ENCODE measurements around the gene ERN1. TPM values are rescaled to one million over a fixed set of nuclear protein-coding genes. Genes with fewer than 3 reads are reported as not detected.

Gene ERN1
- polyA plus RNA-seq, 3 donors: 11.0 to 27.5 (median 13.7) TPM

DNA sequence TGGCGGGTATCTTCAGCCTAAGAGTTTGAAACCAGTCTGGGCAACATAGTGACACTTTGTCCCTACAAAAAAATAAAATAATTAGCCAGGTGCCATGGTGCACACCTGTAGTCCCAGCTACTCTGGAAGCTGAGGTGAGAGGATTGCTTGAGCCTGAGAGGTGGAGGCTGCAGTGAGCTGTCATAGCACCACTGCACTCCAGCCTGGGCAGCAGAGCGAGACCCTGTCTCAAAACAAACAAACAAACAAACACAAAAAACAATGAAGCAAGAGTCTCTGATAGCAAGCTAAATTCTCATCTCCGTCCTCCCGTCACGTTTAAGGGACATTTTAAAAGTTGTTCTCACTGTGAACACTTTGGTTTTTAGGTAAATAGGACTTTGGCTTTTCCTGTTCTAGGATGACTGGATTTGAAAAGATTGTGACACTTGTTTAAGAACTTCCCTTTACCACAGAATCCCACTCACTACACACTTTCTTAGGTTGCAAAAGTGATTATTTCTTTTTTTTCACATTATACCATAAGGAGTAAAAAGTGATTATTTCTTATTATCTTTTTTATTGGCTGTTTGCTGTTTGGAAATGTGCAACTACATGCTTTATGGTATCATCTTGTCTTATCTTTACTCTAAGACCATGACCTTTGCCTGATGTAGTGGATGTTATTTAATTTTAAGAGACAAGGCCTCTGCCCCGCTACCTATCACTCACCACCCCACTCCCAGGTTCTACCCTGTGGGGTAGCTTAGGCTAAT, 4.4 kb upstream of the ERN1 start:
- no peak overlapping the region for H3K4me3 ChIP-seq (replicated peaks in 1 of 3; ENCODE audit: low read depth in 2 of 3, low read length in 3 of 3)
- no peak overlapping the region for H2AFZ ChIP-seq (ENCODE audit: insufficient read depth, low read depth, low read length, poor library complexity, severe bottlenecking)
- peaks cover 0 to 3% (median 0%) of the 10 kb centered on the region in 3 donors for H3K27me3 Mint-ChIP-seq (ENCODE audit: low read depth in 3 of 3)
- no peak overlapping the region for H3K4me2 ChIP-seq (replicated peaks; ENCODE audit: extremely low read depth, low read length, poor library complexity, severe bottlenecking)
- H3K27ac Mint-ChIP-seq: no peak overlapping the region
- H3K9me3 ChIP-seq (replicated peaks in 1 of 2; ENCODE audit: control insufficient read depth in 1 of 2, insufficient read depth in 1 of 2, low read length in 2 of 2): no peaks in the 10 kb centered on the region
- H3K4me1 Mint-ChIP-seq: peaks cover 24% of the 10 kb centered on the region
- no peaks in the 10 kb centered on the region for H3K27me3 ChIP-seq (ENCODE audit: control insufficient read depth in 2 of 2, insufficient read depth in 2 of 2, low read length in 2 of 2)
- peaks cover under 1% of the 10 kb centered on the region for H4K20me1 ChIP-seq (ENCODE audit: insufficient read depth, low read length)
- peaks cover 3% of the 10 kb centered on the region for H3K79me2 ChIP-seq (ENCODE audit: insufficient read depth, low read length)
- H3K9me3 Mint-ChIP-seq: no peaks in the 10 kb centered on the region
- no peak overlapping the region for H3K27ac ChIP-seq (ENCODE audit: low read depth in 1 of 2, low read length in 2 of 2)
- no peak for DNase-seq
- no peak for TF ChIP-seq CTCF (IDR thresholded peaks at IDR 0.05)
- no peaks in the 10 kb centered on the region for H3K36me3 ChIP-seq (replicated peaks in 1 of 2; ENCODE audit: control insufficient read depth in 1 of 2, insufficient read depth in 2 of 2, low read length in 2 of 2)
- peaks cover 24 to 25% of the 10 kb centered on the region in 2 donors for H3K4me1 ChIP-seq (ENCODE audit: control insufficient read depth in 1 of 2, insufficient read depth in 2 of 2, low read length in 2 of 2)
- WGBS (ENCODE audit: insufficient coverage): 80% methylated on average over 1 of the region's 6 CpGs
- H3K9ac ChIP-seq (ENCODE audit: insufficient read depth, low read length, poor library complexity, severe bottlenecking): no peak overlapping the region
- intact Hi-C loops (cut with micrococcal nuclease): loop anchor here (5.0 kb wide), 4 partner anchors 42 to 217 kb away; partner anchors contain the start of gene GH1 (in 1 of the 2)
- no peak overlapping the region for H3K4me3 Mint-ChIP-seq
- peaks cover 0 to 3% of the 10 kb centered on the region in 2 donors for H3K36me3 Mint-ChIP-seq

DNA sequence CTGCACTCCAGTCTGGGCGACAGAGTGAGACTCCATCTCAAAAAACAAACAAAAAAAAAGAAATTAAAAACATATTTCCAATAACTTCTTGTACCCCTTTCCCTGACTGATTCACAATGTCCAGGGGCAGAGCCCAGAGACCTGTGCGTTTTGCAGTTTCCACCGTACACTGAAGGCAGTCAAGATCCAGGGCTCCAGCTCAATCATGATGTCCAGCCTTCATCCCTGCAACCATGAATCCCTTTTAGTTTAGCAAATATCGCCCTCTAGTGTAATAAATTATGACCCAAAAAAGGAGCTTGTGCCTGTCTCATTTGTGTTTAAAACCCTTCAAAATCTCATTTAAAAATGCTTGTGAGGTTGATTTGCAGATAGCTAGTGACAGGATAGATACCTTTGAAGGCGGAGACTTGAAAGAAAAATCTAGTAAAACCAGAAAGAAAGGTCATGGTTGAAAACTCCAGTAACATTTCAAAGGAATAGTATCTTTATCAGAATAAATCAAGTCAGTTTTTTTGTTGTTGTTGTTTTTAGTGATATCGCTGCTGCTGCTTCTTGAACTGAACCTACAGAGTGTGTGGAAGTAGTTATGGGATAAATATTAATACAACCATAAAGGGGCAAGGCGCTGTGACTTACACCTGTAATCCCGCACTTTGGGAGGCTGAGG, 3.7 kb upstream of the ERN1 start:
- no peaks in the 10 kb centered on the region for H3K9me3 Mint-ChIP-seq
- H3K9ac ChIP-seq (ENCODE audit: insufficient read depth, low read length, poor library complexity, severe bottlenecking): no peak overlapping the region
- H3K4me1 Mint-ChIP-seq: peaks cover 28% of the 10 kb centered on the region
- no peaks in the 10 kb centered on the region for H3K27me3 ChIP-seq (ENCODE audit: control insufficient read depth in 2 of 2, insufficient read depth in 2 of 2, low read length in 2 of 2)
- H3K4me2 ChIP-seq (replicated peaks; ENCODE audit: extremely low read depth, low read length, poor library complexity, severe bottlenecking): no peak overlapping the region
- H3K4me3 Mint-ChIP-seq: no peak overlapping the region
- H3K27me3 Mint-ChIP-seq (ENCODE audit: low read depth in 3 of 3): no peaks in the 10 kb centered on the region
- H3K4me1 ChIP-seq (ENCODE audit: control insufficient read depth in 1 of 2, insufficient read depth in 2 of 2, low read length in 2 of 2): peaks cover 30% of the 10 kb centered on the region in 2 donors
- H3K4me3 ChIP-seq (replicated peaks in 1 of 3; ENCODE audit: low read depth in 2 of 3, low read length in 3 of 3): no peak overlapping the region
- H3K27ac Mint-ChIP-seq: no peak overlapping the region
- peaks cover 8% of the 10 kb centered on the region for H4K20me1 ChIP-seq (ENCODE audit: insufficient read depth, low read length)
- H3K27ac ChIP-seq (ENCODE audit: low read depth in 1 of 2, low read length in 2 of 2): no peak overlapping the region
- TF ChIP-seq CTCF (IDR thresholded peaks at IDR 0.05): peak; percentile 75
- H3K9me3 ChIP-seq (replicated peaks in 1 of 2; ENCODE audit: control insufficient read depth in 1 of 2, insufficient read depth in 1 of 2, low read length in 2 of 2): no peaks in the 10 kb centered on the region
- H2AFZ ChIP-seq (ENCODE audit: insufficient read depth, low read depth, low read length, poor library complexity, severe bottlenecking): no peak overlapping the region
- peak; percentile 57 to 71 (median 69) for DNase-seq
- intact Hi-C loops (cut with micrococcal nuclease): loop anchor here (2.0 to 5.0 kb wide), 6 partner anchors 41 to 216 kb away; partner anchors contain the start of gene GH1 (in 2 of the 2)
- no peaks in the 10 kb centered on the region for H3K36me3 ChIP-seq (replicated peaks in 1 of 2; ENCODE audit: control insufficient read depth in 1 of 2, insufficient read depth in 2 of 2, low read length in 2 of 2)
- peaks cover 10% of the 10 kb centered on the region for H3K79me2 ChIP-seq (ENCODE audit: insufficient read depth, low read length)
- H3K36me3 Mint-ChIP-seq: peaks cover 3% of the 10 kb centered on the region in 2 donors
- 27% methylated on average over 3 of the region's 8 CpGs for WGBS (ENCODE audit: insufficient coverage)
